Caki2 (cell line): ENCODE data around the gene RETSAT. TPM values are rescaled to one million over a fixed set of nuclear protein-coding genes. Genes with fewer than 3 reads are reported as not detected.

Source experiments
- DNase-seq: peaks from one replicate; pipeline ENCODE4 v3.0.0-alpha.2; 2015; ENCODE audit warnings: low read depth
- in situ Hi-C: cut with HindIII; loops from 2 replicates; pipeline ENCODE4 v1.10.0; 2016; ENCODE audit warnings: low sequenced_read_pairs, low pct_unique_long_range_greater_than_20kb, mixed read lengths
- total RNA-seq: library from RNA; depleted of rRNA; stranded (reverse); fragments of >200 nt; shearing (Covaris generic); gene quantifications from 2 replicates; pipeline ENCODE4 v1.2.3, GENCODE V29; 2014; ENCODE audit warnings: low replicate concordance; rRNA removed

Gene RETSAT
- total RNA-seq, result 52.8 and 86.1 TPM in 2 replicates

DNA sequence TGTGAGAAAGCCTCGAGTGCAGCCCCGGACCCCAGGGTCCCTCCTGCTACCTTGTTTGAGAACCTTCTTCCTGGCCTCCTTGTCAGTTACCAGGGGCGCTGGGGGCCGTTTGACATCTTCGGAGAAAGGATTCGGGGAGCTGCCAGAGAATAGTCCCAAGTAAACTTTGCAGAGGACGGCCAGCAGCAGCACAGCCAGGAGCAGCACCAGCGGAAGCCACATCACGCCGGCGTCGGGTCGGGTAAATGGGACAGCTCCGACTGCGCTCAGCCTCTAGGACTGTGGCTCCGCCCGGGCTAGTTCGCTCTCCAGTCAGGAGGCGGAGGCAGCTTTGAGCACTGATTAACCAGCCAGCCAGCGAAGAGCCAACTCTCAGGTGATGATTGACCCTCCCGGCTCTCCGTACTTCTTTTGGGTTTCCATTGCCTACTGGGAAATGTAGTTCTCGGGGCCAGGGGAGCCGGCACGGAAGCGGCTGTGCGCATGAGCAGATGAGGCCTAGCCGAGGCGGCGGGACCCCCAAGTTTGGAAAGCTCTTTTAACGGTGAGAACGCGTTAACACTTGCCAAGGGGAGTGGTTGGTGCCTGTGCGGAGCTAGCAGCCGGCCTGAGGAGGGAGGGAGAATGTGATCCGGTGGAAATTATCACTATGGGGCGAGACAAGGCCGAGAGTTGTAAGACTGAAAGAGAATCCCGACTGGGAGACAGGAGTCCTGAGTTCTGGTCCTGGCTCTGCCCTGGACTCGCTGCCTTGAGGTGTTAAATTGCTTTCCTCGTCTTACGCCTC, at the start of gene RETSAT, which contains the start of gene ELMOD3:
Gene RETSAT, minus strand, starts transcription at position 243 of the 787 bp plus-strand sequence. Its CDS starts 21 bp downstream, at position 222.
Gene ELMOD3, plus strand, starts transcription at position 484 of the 787 bp plus-strand sequence. CDS start 2,430 bp downstream, outside the sequence.
- in situ Hi-C loops, result no loop called here
- peak; percentile 97 for DNase-seq

DNA sequence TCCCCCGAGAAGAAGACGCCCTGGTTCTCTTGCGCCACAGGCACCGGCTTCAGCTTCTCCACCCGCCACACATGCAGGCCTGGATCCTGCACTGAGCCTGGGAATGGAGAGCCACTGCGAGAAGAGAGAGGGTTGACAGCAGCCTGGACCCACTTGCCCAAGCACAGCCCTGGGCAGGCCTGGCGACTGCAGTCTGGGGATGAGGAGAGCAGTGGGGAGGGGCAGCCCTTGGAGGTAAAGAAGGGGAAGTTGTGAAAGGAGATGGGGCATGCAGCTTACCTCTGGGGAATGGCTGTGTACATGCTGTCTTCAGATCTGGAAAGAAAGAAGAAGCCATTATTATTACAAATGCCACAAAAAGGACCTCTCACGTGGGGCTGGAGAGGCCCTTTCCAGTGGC, 47.5 kb upstream of the RETSAT start:
- DNase-seq, result no peak
- in situ Hi-C loops, result no loop called here

DNA sequence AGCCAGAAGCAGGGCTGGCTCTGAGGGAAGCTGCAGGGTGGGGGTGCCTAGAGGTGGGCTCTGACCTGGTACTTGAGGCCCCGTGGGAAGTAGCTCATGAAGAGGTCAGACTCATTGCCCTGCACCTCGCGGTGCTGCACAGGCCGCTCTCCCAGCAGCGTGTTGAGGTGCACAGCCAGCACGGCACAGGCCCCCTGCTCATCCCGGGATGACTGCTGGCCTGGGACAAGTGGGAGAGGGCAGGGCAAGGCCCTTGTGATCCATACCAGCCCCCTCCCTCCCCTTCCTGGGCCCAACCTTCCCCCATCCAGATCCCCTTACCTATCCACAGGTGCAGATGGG, 47.1 kb upstream of the RETSAT start:
- no peak for DNase-seq
- in situ Hi-C loops, result no loop called here

DNA sequence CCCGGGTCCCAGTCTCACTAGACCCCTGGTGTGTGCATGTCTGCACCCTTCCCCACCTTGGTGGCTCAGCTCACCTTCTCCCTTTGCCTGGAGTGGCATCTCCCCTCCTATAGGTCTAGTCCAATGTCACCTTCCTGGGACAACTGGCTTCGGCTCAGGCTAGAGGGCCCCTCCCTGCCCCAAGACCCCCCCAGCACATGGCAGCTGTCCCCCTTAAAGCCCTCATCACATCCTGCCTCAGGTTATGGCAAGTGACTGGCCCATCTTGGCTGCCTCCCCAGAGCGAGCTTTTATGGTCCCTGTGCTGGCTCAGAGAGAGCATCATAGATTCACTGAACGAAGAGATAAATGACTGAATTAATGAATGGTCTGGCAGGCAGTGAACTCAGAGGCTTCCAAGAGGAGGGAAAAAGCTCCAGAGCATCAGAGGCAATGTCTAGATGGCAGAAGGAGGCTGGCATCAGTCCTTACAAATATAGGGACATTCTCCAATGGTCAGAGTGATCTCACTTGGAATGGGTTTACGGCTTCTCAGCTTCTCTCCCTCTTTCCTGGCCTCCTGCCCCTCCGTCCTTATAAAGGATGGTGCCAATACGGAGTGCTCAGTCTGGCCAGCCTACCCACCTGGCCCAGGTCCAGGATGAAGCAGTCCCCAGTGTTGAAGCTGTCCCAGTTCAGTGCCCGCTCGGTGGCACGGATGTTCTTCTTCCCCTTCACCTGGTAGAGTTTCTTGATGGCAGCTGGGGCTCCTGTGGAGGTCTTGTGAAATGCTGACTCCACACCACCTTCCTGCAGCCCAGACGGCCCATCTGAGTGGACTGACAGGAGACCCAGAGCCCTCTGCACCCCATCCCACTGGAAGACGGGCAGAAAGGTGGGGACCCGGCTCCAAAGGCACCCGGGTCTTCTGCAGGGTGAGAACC, 46.5 kb upstream of the RETSAT start:
- in situ Hi-C loops, result no loop called here

DNA sequence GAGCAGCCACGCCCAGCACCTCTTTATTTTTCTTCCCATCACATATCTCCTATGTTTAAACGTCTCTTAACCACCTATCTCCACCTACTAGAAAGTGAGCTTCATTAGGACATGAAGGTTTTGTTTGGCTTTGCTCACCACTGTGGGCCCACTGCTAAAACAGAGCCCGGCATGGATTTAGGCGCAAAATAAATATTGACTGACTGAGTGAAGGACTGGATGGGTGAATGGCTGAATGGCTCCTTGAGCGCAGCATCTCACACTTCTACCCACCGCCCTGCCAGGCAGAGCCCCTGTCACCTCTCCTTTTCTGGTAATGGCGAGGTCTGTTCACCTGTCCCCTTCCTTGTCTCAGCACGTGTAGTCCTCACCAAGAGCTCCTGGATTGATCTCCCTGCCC, 45.7 kb upstream of the RETSAT start:
- DNase-seq, result no peak
- in situ Hi-C loops, result no loop called here

More for the DNA sequence above, 46.5 kb upstream of the RETSAT start:
- DNase-seq, result no peak

DNA sequence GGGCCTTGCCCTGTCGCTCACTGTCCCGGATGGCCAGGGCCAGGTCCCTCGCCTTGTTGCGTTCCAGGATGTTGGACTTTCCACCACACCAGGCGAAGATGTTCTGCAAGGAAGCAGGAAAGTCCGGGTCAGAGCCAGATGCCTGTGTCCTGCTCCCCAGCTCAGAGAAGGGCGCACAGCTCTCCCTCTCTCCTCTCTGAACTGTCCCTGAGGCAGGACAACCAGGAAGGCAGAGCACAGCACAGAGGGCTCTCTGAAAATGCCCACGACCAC, 44.8 kb upstream of the RETSAT start:
- in situ Hi-C loops, result no loop called here
- no peak for DNase-seq

DNA sequence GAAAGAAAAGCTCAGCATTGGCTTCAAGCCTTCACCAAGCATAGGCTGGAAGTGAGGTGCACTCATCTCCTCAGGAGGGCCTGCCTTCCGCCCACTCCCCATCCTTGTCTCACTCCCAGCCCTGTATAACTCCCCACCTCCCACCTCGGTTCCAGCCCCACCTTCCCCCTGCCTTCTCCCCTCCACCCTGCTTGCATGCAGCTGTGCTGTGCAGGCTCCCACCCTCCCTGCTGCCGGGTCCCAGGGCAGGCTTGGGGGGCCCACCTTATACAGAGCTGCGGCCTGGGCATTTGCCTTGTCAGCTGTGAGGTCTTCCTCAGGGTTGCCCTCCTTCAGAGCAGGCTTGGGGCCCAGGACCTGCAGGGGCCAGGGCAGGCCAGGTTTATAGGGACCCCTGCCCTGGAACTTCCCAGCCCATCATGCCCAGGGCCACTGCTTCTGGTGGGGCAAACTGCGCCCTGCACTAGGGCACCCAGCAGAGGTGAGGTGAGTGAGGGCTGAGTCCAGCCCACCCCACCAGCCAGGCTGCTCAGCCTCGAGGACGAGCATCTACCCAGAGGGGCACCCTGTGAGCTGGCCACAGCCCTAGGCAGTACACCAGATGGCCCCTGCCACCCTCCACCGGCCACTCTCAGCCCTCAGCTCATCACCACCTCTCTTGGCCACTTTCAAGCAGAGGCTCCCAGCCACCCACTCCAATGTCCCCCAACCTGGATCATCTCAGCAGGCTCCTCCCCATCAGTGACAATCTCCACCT, 44.3 kb upstream of the RETSAT start:
- in situ Hi-C loops, result no loop called here
- no peak for DNase-seq

DNA sequence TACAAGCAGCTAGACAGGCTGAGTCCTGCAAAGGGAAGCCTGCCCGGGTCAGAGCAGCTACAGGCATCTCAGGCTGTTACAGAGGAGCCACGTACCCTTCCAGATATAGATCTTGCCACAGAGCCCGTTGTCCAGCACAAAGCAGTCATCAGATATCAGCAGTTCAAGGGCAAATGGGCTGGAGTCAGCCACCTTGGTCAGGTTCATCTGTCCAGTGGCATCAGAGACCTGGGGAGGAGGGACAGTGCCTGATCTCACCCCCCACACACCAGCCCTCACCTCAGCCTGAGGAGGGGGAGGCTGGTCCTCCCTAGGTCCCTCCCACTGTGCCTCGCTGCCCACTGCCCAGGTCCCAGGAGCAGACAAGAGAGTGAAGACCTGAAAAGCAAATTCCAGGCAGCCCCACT, 43.6 kb upstream of the RETSAT start:
- in situ Hi-C loops, result no loop called here
- DNase-seq, result no peak

DNA sequence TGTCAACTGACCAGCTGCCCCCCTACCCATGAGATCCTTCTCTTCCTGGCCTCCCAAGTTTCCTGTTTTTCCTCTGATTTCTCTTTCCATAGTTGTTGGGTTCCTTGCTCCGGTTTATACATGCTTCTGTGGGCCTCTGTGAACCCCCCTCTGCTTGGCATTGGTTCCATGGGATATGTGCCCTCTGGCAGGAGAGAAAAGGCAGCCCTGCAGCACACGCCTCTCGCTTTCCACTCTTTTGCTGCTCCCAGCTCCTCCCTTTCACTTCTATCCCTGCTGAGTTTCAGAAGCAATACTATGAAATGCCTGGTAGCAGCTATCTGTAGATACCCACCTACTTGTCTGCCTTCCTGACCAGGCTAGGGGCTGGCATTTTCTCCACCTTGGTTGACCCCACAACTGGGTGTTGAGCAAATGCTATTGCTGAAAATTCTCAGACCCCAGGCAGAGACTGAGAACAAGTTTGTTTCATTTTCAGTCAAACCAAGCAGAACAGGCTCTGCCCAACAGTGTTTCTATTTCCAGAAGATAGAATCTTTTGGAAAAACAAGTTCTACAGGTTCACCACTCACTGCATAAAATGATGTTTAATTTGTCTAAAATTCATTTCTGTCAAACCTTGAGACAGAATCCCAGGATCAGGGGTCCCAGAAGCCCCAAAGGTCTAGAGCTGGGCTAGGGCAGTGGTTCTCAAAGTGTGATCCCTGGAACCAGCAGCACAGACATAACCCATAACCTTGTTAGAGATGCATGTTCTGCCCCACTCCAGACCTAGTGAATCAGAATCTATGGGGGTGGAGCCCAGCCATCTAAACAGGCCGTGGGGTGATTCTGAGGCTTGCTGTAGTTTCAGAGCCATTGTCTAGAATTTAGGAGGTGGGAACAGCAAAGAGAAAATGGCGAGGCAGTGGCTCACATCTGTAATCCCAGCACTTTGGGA, 42.5 kb upstream of the RETSAT start:
- DNase-seq, result no peak
- in situ Hi-C loops, result no loop called here

DNA sequence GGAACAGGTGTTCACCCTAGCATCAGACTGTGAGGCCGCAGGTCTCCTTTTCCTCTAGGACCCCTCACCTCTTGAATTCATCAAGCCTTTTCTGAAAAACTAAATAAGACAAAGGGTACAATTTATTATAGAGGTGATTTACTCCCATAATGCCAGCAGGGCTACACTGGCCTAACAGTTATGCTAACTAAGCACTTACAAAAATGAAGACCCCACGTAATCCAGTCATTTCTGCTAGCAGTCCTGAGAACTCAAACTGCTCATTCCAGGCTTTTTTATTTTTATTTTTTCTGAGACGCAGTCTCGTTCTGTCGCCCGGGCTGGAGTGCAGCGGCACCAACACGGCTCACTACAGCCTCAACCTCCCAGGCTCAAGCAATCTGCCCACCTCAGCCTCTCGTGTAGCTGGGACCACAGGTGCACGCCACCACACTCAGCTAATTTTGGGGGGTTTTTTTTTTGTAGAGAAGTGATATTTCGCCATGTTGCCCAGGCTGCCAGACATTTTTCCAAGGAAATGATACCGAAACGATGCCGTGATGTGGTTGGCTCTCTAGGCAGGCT, 41.7 kb upstream of the RETSAT start:
- no peak for DNase-seq
- in situ Hi-C loops, result no loop called here

DNA sequence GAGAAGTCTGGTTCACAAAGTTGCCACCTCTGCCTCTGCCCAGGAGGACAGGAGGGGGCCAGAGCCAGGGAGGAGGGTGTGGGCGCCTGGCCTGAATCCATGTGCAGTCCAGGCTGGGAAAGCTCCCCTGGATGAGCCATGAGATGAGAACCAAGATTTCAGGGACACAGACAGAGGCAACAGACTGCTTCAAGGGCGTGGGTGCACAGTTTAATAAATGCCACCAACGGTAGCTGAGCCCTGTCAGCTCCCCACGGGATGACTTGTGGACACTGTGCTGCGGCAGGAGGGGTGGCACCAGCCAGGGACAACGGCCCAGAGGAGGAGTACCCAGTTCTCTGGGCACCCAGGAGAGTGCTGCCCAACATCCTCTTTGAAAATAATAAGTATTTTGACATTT, 40.6 kb upstream of the RETSAT start:
- no peak for DNase-seq
- in situ Hi-C loops, result no loop called here

DNA sequence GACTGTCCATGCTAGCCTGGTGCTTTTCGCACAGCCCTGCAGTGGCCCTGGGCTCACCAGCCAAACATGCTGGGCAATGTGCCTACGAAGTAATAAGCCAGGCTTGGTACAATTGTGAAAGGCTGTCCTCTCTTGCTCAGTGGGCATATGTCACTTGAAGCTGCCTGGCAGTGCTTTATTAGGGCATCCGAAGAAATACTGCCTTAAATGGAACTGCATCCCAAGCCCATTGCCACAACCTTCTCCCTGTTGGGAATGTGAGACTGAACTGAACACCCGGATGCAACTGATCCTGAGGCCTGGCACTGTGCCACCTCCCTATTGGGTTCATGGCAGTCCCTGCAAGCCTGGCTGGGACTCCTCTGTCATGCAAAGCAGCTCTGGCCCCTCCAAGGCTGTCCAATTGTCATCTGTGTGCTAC, 39.9 kb upstream of the RETSAT start:
- in situ Hi-C loops, result no loop called here
- no peak for DNase-seq

DNA sequence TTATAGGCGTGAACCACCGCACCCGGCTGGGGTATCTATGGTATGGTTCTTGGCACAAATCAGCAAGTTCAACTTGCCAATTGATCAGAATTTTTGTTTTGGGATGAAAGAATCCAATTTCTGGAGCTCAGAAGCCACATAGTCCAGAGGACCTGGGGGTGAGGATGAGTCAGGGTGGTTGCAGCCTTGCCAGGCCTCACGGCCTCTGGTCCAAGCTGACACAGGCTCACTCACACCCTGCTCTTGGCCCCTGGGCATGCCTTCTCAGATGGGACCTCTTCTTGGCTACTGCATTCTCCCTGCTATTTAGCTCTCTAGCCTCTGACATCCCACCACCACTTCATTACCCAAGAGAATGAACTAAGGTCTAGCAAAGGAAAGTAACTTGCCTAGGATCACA, 39.5 kb upstream of the RETSAT start:
- no peak for DNase-seq
- in situ Hi-C loops, result no loop called here

DNA sequence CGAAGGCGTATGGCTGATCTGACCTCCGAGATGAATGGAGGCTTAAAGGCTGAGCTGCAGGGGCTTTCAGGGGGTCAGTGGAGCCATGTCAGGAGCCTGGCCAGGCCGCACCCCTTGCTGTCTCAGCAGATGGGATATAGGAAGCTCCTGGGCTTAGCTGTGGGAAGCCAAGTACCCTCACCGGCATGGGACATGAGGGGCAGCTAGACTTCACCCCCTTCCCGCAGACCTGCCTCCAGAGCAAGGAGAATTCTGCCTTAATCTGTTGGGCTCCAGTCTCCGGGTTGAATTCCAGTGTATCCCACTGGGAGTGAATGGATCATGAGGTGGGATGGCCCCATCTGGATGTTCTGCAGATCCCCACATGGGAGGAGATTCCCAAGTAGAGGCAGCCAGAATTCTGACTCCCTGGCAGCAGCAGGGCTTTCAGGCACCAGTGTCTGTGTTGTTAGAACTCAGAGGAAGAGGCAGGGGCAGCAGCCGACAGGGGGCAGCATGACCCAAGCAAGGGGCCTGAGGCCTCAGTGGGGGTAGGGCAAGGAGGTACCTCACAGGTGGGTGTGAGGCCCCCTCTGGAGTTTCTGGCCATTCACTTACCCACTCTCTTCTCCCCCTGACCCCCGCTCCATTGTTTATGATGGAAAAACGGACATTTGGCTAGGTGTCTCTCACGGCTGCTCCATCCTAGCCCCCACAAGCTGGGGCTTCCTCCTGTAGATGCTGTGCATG, 36.8 kb upstream of the RETSAT start:
- in situ Hi-C loops, result no loop called here
- no peak for DNase-seq

DNA sequence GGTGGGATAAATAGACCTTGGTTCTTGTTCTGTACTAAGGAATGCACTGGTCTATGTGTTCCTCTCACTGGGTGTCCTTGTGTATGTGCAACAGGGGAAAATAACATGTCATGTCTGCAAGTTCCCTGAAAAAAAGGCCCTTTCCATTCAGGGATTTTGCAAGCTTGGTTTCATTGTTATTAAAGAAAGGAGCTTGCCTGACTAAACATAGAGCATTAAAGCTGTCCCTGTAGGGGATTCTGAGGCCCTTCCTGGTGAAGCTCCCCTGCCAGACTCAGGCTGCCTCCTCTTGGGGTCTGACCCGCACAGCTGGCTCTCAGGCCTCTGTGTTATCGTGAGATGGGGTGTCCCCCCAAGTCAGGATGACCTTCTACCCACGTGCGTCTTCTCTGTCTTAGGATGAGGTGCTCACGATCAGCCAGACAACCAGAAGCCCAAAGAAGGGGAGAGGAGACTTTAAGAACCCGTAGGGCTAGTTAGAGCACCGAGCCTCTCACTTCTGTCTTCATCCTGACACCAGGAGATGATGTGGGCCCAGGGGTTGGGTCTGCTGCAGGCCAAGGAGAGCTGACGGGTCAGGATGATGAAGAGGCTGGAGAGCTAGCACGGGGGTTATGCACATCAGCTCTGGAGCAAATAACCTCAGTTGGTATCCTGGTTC, 34.7 kb upstream of the RETSAT start:
- in situ Hi-C loops, result no loop called here

DNA sequence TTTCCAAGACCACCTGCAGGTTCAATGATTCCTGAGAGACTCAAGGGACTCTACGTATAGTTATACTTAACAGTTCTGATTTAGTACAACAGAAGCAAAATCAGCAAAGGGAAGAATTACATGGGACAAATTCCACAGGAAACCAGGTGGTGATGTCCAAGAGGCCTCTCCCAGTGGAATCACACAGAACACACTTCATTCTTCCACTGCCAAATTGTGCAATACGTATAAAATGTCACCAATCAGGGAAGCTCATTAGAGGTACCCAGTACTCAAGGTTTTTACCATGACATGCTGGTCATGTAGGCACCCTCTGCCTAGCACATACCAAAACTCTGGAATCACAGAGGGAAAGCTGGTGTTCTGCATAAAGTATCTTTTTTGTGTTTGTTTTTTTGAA, 33.4 kb upstream of the RETSAT start:
- in situ Hi-C loops, result no loop called here
- DNase-seq, result no peak

More for the DNA sequence above, 34.7 kb upstream of the RETSAT start:
- DNase-seq, result no peak
